ENCODE results near the gene NR5A1.

The NR5A1 gene

GRCh38 chr9:124498040-124498439 is 9.2 kb downstream of the NR5A1 start:
- no peak for DNase-seq

DNA sequence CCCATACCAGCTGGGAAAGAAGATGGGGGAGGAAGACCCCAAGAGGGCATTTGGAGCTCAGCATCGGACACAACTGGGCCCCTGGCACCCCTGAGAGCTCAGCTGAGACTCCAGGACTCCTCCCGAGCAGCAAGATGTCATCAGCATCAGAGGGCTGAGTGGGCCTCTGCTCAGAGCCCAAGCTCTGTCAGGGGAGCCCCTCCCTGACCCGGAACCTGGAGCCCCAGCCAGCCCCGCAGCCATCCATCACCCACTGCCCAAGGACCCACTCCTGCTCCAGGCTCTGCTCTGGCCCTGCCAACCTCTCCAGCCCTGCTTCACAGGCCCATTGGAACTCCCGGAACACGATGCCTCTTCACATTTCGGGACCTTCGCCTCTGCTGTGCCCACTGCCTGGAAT is 9.8 kb downstream of the NR5A1 start:
- no peak for DNase-seq

GRCh38 chr9:124496463-124496862 is 10.7 kb downstream of the NR5A1 start:
- no peak for DNase-seq

- DNase-seq: no peak
These were observed 11.1 kb downstream of the NR5A1 start for GRCh38 chr9:124496075-124496449.

GRCh38 chr9:124495126-124496074 is 11.8 kb downstream of the NR5A1 start:
- no peak for DNase-seq

GRCh38 chr9:124493794-124494479 is 13.3 kb downstream of the NR5A1 start:
- DNase-seq: no peak

- DNase-seq: no peak
These were observed 14.0 kb downstream of the NR5A1 start for GRCh38 chr9:124493218-124493617.

- DNase-seq: no peak
These were observed 14.4 kb downstream of the NR5A1 start for GRCh38 chr9:124492818-124493217.

GRCh38 chr9:124491049-124491975 is 15.9 kb downstream of the NR5A1 start:
- DNase-seq: no peak

DNA sequence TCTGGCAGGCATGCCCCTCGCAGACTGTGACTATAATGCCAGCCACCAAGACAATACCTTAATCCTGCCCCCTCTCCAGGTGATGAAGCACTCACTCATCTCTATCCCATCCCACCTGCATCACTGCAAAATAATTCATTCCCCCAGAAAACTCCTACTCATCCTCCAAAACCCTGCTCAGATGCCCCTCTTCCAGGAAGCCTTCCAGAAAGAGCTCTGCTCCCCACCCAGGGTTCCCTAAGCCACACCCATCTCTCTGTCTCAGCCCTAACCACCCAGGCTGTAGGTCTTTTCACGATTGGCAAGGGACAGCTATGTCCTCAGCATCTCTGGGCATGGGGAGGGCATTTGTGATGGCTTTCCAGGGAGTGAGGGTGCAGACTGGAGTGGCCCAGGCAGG is 17.2 kb downstream of the NR5A1 start:
- no peak for DNase-seq

DNA sequence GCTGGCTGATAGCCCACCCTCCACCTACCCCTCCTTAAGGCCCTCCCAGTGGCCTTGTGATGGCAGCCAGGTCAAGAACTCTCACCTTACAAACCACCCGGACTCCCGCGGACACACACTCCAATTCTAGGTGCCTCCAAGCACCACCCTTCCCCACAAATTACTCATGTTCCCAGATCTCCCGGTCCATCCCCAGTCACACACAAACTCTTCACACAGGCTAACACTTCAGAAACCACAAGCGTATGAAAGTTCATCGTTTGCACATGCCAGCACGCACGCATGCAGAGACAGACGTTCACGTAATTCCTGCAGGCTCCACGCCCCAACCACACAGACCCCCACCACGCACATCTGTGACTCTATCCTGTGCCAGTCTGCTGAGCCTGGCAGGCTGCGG is 18.0 kb downstream of the NR5A1 start:
- DNase-seq: no peak

DNA sequence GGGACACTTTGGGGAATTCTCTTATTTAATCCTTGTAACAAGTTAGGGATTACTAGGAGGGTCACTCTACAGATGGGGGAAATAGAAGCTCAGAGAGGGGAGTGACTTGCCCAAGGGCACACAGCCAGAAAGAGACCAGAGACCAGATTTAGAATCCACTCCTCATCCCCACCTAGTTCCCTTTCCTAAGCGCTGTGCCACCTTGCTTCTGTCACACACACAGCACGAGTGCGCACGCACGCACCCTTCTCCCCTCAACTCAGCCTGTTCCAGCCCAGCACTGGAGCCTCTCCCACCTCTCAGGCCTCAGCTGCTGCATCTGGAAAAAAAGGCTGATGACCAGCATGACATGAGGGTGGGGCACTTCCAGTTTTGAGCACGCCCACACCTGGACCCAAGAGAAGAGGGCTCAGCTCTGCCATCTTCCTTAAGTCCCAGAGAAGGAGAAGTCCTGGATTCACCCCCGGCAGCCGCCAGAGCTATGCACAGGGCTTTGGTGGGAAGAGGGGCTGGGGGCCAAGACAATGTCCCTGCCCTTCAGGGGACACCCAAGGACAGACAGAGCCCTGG is 18.5 kb downstream of the NR5A1 start:
- DNase-seq: no peak

DNA sequence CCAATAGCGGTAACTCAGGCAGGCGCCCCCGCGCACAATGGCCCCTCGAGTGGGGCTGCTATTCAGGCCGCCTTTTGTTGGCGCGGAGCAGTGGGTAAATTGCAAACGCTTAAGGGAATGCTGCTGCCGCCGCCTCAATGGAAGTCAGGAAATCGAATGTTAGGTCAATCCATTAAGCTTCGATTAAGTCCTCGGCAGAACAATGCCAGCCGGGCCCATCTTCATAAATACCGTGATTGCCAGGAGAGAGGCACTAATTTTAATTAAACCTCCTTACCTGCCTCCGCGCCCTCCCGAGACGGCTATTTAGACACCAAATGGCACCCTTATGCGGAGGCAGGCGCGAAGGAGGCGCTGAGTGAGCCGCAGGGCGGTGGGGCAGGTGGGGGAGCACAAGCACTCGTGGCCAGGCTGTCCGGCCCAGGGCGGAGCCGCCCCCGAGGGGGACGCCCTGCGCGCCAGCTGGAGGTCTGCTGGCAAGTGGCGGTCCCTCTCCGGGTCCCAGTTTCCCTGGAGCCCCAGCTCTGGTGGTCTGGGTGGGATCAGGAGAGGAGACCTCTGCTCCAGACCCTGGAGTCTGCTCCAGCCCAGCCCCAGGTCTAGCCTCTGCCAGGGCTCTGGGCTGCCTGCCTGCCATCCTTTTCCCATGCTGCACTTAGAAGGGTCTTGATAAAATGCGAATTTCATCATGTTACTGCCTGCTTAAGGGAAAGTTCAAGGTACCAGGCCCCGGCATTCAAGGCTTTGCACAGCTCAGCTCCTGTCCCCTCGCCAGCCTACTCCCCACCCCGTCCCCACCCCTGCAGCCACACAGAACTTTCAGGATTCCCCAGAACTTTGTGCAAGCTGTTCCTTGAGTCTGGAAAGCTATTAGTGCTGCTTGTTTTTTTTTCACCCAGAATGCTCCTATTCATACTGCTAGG is 19.7 kb downstream of the NR5A1 start:
- DNase-seq: no peak

GRCh38 chr9:124486778-124487259 is 20.4 kb downstream of the NR5A1 start:
- DNase-seq: no peak

DNA sequence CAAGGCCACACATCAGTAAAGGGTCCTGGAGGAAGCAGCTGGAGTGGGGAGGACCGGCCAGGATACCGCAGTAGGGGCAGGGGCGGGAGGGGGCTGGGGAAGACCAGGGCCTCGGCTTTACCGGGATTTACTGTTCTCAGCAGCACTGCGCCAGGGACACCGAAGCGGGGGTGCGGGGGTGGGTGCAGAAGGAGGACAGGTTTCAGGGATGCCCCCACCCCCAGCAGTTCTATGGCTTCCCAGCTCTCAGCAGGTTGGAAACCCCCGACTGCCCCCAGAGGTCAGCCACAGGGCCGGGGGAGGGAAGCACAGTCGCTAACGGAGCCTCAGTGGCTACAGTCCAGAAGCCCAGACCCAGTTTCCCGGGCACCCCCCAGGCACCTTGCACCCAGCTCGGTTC is 21.3 kb downstream of the NR5A1 start:
- no peak for DNase-seq

DNA sequence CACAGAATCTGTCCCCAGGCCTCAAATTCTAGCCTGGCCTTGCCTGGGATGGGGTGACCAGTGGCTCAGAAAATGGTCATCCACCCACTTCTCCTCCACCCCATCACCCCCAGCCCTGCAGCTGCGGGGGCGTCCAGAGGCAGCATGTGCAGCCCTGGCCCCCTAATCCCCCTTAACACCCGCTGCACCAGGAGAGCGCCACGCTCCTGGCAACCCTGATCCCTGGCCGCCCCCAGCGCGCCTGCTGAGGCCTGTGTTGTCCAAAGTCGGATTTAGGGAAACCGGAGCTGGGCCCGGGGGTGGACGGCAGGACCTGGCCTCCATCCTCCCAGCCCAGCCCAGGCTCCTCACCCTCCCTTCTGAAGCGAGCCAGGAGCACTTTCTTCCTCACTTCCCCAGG is 22.0 kb downstream of the NR5A1 start:
- no peak for DNase-seq

- no peak for DNase-seq
These were observed 23.7 kb downstream of the NR5A1 start for GRCh38 chr9:124483481-124483880.

GRCh38 chr9:124482431-124483031 is 24.7 kb downstream of the NR5A1 start:
- DNase-seq: no peak

DNA sequence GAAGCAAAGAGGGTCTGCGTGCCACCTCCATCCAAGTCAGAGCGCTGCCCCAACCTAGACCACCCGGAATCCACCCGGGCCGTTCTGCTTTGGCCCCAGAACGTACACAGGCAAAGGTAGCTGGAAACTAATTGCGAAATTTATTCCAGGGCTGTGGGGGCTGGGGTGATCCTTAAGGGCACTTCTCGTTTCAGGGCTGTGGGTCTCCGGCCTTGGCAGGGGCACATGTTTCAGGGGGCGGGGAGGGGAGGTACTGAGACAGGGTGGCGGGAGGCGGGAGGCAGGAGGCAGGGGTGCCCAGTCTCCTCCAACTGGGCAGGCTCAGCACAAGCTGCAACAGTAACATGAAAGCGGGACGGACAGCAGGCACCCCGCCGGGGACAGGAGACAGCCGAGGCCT is 26.1 kb downstream of the NR5A1 start:
- no peak for DNase-seq

DNA sequence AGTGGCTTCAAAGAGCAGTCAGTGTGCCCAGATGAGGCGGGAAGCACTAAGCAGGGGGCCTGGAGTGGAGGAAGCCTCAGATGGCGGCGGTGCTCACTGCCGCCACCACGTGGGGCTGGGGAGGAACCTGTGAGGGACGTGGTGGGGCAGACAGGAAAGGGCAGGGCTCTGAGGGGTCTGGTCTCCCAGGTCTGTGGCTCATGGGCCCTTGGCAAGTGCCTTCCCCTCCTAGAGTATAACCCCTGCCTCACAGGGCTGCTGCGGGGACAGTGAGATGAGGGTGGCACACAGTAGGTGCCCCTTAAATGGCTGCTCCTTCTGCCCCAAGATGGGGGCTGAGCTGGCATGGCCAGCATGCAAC is 26.6 kb downstream of the NR5A1 start:
- peak; percentile 49 for DNase-seq

DNA sequence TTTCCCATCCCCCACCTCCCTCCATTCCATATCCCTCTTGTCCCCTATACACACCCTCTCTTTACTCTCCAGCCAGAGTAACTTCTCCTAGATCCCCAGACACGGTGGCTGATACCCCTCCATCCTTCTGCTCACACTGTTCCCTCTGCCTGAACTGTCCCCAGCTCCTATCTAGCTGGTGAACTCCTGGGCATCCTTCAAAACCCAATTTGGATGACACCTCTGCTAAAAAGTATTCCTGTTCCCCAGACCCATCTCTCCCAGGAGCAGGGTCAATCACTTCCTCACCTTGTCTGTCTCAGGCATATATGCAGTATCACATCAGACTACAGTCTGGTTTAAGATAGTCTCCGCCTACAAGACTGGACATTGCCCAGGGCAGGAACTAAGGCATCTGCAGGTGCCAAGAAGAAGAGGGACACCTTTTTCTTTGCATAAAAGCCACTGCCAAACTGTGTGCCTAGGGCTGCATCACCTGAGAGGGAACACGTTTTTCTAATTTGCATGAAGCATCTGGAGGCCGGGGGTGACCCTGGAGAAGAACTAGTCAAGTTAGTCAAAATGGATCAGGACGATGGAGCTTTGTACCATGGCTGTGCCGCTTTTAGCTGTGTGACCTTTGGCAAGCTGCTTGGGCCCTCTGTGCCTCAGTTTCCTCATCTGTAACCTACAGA is 27.1 kb downstream of the NR5A1 start:
- DNase-seq: no peak

All from NCI-H1092 (cell line).